HCT116 (cell line): ENCODE results near the gene MYPN. TPM values are rescaled to one million over a fixed set of nuclear protein-coding genes. Genes with fewer than 3 reads are reported as not detected.

ENCODE experiments used
- ATAC-seq: fragments of 200-7000 bp; cut with Tn5 transposase; 2 replicates; pipeline ENCODE4 v1.9.1; 2020; ENCODE audit warnings: mild to moderate bottlenecking, moderate library complexity
- BruUV-seq: library from RNA; stranded (reverse); fragments of 400-500 nt; replicated peaks from 2 replicates; lab custom pipeline; 2021; lab: Mats Ljungman, UMichigan
- CTCF ChIA-PET: fragments of 300-600 bp; sonication (Branson Sonifier 250); formaldehyde crosslinking; loops from one replicate; lab custom pipeline; 2021; ENCODE audit warnings: antibody characterized with exemption; lab: Charles Lee
- POLR2A ChIA-PET: fragments of 300-600, 350-600 bp; sonication (Branson Sonifier 250); formaldehyde crosslinking; loops from one replicate; lab custom pipeline; 2021; ENCODE audit warnings: antibody characterized with exemption; lab: Charles Lee
- RAD21 ChIA-PET, 2 experiments: fragments of 300-600 bp; sonication (Branson Sonifier 250); formaldehyde crosslinking; loops; one replicate each; lab custom pipeline; 2023; ENCODE audit warnings: low total read pairs in 2 of 2; ENCODE audit not compliant: uncharacterized antibody in 2 of 2, unreplicated experiment in 2 of 2, low non-redundant PET in 1 of 2; lab: Charles Lee
- DNase-seq: peaks from one replicate; pipeline ENCODE4 v3.0.0-alpha.2; 2010; ENCODE audit warnings: low read depth, low spot score
- H2AFZ ChIP-seq: fragments of 200-600 bp; shearing (Covaris generic), sonication (generic); 2 replicates; pipeline ENCODE4 v1.6.1; 2017; ENCODE audit warnings: low read depth, mixed run types, mixed read lengths, antibody characterized with exemption, low read length; ENCODE audit not compliant: poor library complexity, severe bottlenecking
- H3K27ac ChIP-seq: 2 replicates; pipeline ENCODE4 v1.5.1; 2012; ENCODE audit warnings: low read depth, low read length
- H3K27me3 ChIP-seq: fragments of 200-600 bp; sonication (generic); 2 replicates; pipeline ENCODE4 v1.6.1; 2016; ENCODE audit warnings: mixed run types, low read length, mixed read lengths; ENCODE audit not compliant: insufficient read depth
- H3K36me3 ChIP-seq, 2 experiments: fragments of 200-500 bp in 1 of 2; fragments of 200-600 bp in 1 of 2; sonication (Bioruptor generic) in 1 of 2; sonication (generic) in 1 of 2; 2 replicates each; pipeline versions ENCODE4 v1.5.1 to v1.6.1; 2014 to 2016; ENCODE audit warnings: low read length in 2 of 2, inconsistent platforms in 1 of 2, mixed read lengths in 1 of 2, mixed run types in 1 of 2; ENCODE audit not compliant: insufficient read depth in 2 of 2, control insufficient read depth in 1 of 2
- H3K4me1 ChIP-seq, 2 experiments: fragments of 200-600 bp in 1 of 2; sonication (generic) in 1 of 2; 2 replicates each; pipeline versions ENCODE4 v1.5.1 to v1.6.1; 2012 to 2017; ENCODE audit warnings: low read length in 2 of 2, inconsistent platforms in 1 of 2, mild to moderate bottlenecking in 1 of 2, mixed read lengths in 1 of 2, mixed run types in 1 of 2, moderate library complexity in 1 of 2; ENCODE audit not compliant: insufficient read depth in 2 of 2, control insufficient read depth in 1 of 2
- H3K4me2 ChIP-seq: fragments of 200-600 bp; sonication (generic); 2 replicates; pipeline ENCODE4 v1.6.1; 2017; ENCODE audit warnings: mixed run types, low read length, mixed read lengths
- H3K4me3 ChIP-seq, 2 experiments: fragments of 200-600 bp in 1 of 2; sonication (generic) in 1 of 2; replicated peaks in 1 of 2; 2 replicates each; pipeline ENCODE4 v1.5.1; 2011 to 2016; ENCODE audit warnings: low read length in 2 of 2, control low read depth in 1 of 2, low read depth in 1 of 2, mild to moderate bottlenecking in 1 of 2, mixed read lengths in 1 of 2, mixed run types in 1 of 2
- H3K79me2 ChIP-seq: fragments of 200-600 bp; sonication (generic); 2 replicates; pipeline ENCODE4 v1.6.1; 2017; ENCODE audit warnings: mild to moderate bottlenecking, mixed run types, low read length, moderate library complexity, mixed read lengths; ENCODE audit not compliant: insufficient read depth
- H3K9ac ChIP-seq: fragments of 200-600 bp; sonication (generic); 2 replicates; pipeline ENCODE4 v1.6.1; 2016; ENCODE audit warnings: low read length, mixed read lengths
- H3K9me2 ChIP-seq: fragments of 200-600 bp; sonication (generic), shearing (Covaris generic); 2 replicates; pipeline ENCODE4 v1.6.1; 2017; ENCODE audit warnings: mixed run types, mild to moderate bottlenecking, moderate library complexity; ENCODE audit not compliant: insufficient read depth
- H3K9me3 ChIP-seq, 2 experiments: fragments of 200-500 bp in 1 of 2; fragments of 200-600 bp in 1 of 2; sonication (Bioruptor generic) in 1 of 2; sonication (generic) in 1 of 2; 2 replicates each; pipeline ENCODE4 v1.6.1; 2014 to 2017; ENCODE audit warnings: low read length in 2 of 2, mixed read lengths in 2 of 2, inconsistent platforms in 1 of 2, low read depth in 1 of 2, mild to moderate bottlenecking in 1 of 2, mixed run types in 1 of 2, moderate library complexity in 1 of 2; ENCODE audit not compliant: control insufficient read depth in 1 of 2, insufficient read depth in 1 of 2
- H4K20me1 ChIP-seq: fragments of 200-600 bp; sonication (generic), shearing (Covaris generic); 2 replicates; pipeline ENCODE4 v1.6.1; 2017; ENCODE audit warnings: mixed run types, mild to moderate bottlenecking, moderate library complexity; ENCODE audit not compliant: insufficient read depth
- ATF3 ChIP-seq: IDR thresholded peaks from 2 replicates; pipeline ENCODE4 v1.6.1; 2012
- EGR1 ChIP-seq: IDR thresholded peaks from 2 replicates; pipeline ENCODE4 v1.6.1; 2012; ENCODE audit warnings: low read depth
- EZH2 ChIP-seq: fragments of 200-600 bp; sonication (generic); IDR thresholded peaks from 2 replicates; pipeline ENCODE4 v1.6.1; 2017; ENCODE audit warnings: antibody characterized with exemption, mixed run types
- EZH2phosphoT487 ChIP-seq: fragments of 200-600 bp; IDR thresholded peaks from 2 replicates; pipeline ENCODE4 v1.6.1; 2018; ENCODE audit warnings: antibody characterized with exemption, borderline replicate concordance
- FOSL1 ChIP-seq: IDR thresholded peaks from 2 replicates; pipeline ENCODE4 v1.6.1; 2012; ENCODE audit warnings: low read depth
- JUND ChIP-seq: IDR thresholded peaks from 2 replicates; pipeline ENCODE4 v1.6.1; 2012
- MAX ChIP-seq: IDR thresholded peaks from 2 replicates; pipeline ENCODE4 v1.6.1; 2012
- POLR2A ChIP-seq: IDR thresholded peaks from 2 replicates; pipeline ENCODE4 v1.7.0; 2011; ENCODE audit warnings: borderline replicate concordance; ENCODE audit not compliant: insufficient read depth, insufficient read length; ENCODE audit errors: extremely low read depth
- POLR2AphosphoS5 ChIP-seq: IDR thresholded peaks from 2 replicates; pipeline ENCODE4 v1.6.1; 2011; ENCODE audit warnings: mild to moderate bottlenecking, low read depth, low read length, moderate library complexity
- SIN3A ChIP-seq: IDR thresholded peaks from 2 replicates; pipeline ENCODE4 v1.6.1; 2012; ENCODE audit warnings: low read depth
- SRF ChIP-seq: IDR thresholded peaks from 2 replicates; pipeline ENCODE4 v1.6.1; 2012; ENCODE audit warnings: low read depth
- ZNF274 ChIP-seq: fragments of 200-500 bp; sonication (Bioruptor generic); IDR thresholded peaks from 2 replicates; pipeline ENCODE4 v1.6.1; 2014; ENCODE audit warnings: mild to moderate bottlenecking, low read depth, low read length, inconsistent platforms
- intact Hi-C: fragments of 100-400 bp; cut with micrococcal nuclease; formaldehyde crosslinking; loops from 2 replicates; pipeline ENCODE4 v1.10.0; 2022
- total RNA-seq: library from RNA; stranded (reverse); gene quantifications from one replicate; pipeline ENCODE4 v1.2.1, GENCODE V29; 2021; ENCODE audit not compliant: unreplicated experiment

Gene MYPN
- total RNA-seq, 1 experiment from 2014 or later, result 0.34 TPM

- H4K20me1 ChIP-seq, result no peaks in the 10 kb centered on the region
- H3K4me3 ChIP-seq, result no peak overlapping the region
- no peaks in the 10 kb centered on the region for H3K9me3 ChIP-seq
- ChIA-PET RAD21 (no interaction called here), CTCF (no interaction called here), POLR2A (no interaction called here)
- no peak for TF ChIP-seq EZH2phosphoT487
- TF ChIP-seq JUND, result no peak
- no peak for TF ChIP-seq POLR2AphosphoS5
- no peak for TF ChIP-seq EGR1
- TF ChIP-seq ATF3, result no peak
- no peak for TF ChIP-seq FOSL1
- TF ChIP-seq POLR2A, result no peak
- TF ChIP-seq EZH2, result no peak
- no peak for TF ChIP-seq ZNF274
- no peak for TF ChIP-seq SIN3A
- no peak for TF ChIP-seq SRF
- no peak for TF ChIP-seq MAX
- H3K36me3 ChIP-seq, result no peaks in the 10 kb centered on the region
- H3K4me2 ChIP-seq, result no peak overlapping the region
- no peaks in the 10 kb centered on the region for H3K79me2 ChIP-seq
- H3K27ac ChIP-seq, result no peak overlapping the region
- ATAC-seq, result no peak
- no peaks in the 10 kb centered on the region for H3K27me3 ChIP-seq
- no peaks in the 10 kb centered on the region for H3K4me1 ChIP-seq
- no peak for DNase-seq
- H3K9me2 ChIP-seq, result 0 out of 2 replicates have a peak, but pooled peaks cover 5% of the 10 kb centered on the region
- no peak overlapping the region for H2AFZ ChIP-seq
- no peak overlapping the region for H3K9ac ChIP-seq
- intact Hi-C loops, result no loop called here
- no TSS peak for BruUV-seq
Observed at GRCh38 chr10:68249297-68249696, 140.0 kb downstream of the MYPN start.

- H2AFZ ChIP-seq, result no peak overlapping the region
- DNase-seq, result no peak
- intact Hi-C loops, result no loop called here
Observed at GRCh38 chr10:68251151-68251550, 141.9 kb downstream of the MYPN start.

More at GRCh38 chr10:68251151-68251550, 141.9 kb downstream of the MYPN start:
- H3K9me3 ChIP-seq, result no peaks in the 10 kb centered on the region
- POLR2A ChIA-PET, result no interaction called here
- TF ChIP-seq EGR1, result no peak
- no peak for TF ChIP-seq FOSL1
- TF ChIP-seq JUND, result no peak
- TF ChIP-seq SRF, result no peak
- TF ChIP-seq, all 23 proteins: peak for 0
- CTCF ChIA-PET, result no interaction called here
- RAD21 ChIA-PET, result no interaction called here
- 0 out of 2 replicates have a peak, but pooled peaks cover 5% of the 10 kb centered on the region for H3K9me2 ChIP-seq
- no peaks in the 10 kb centered on the region for H4K20me1 ChIP-seq
- no TSS peak for BruUV-seq
- ATAC-seq, result no peak
- H3K4me3 ChIP-seq, result no peak overlapping the region
- no peak overlapping the region for H3K9ac ChIP-seq
- H3K27me3 ChIP-seq, result no peaks in the 10 kb centered on the region
- H3K4me1 ChIP-seq, result no peaks in the 10 kb centered on the region
- no peaks in the 10 kb centered on the region for H3K79me2 ChIP-seq
- H3K4me2 ChIP-seq, result no peak overlapping the region
- H3K27ac ChIP-seq, result no peak overlapping the region
- no peaks in the 10 kb centered on the region for H3K36me3 ChIP-seq
